GM23338 (cell line): Measurements from ENCODE around the gene ARHGEF39. TPM values are rescaled to one million over a fixed set of nuclear protein-coding genes. Genes with fewer than 3 reads are reported as not detected.

Experiments used
- ATAC-seq: fragments of 200-7000 bp; cut with Tn5 transposase; 3 replicates; pipeline ENCODE4 v1.9.1; 2020
- DNase-seq: peaks from one replicate; pipeline ENCODE4 v3.0.0-alpha.2; 2015; ENCODE audit warnings: low spot score
- H2AFZ ChIP-seq: fragments of 200-600 bp; sonication (generic); 2 replicates; pipeline ENCODE4 v1.8.0; 2016; ENCODE audit warnings: antibody characterized with exemption, mild to moderate bottlenecking, moderate library complexity
- H3F3A ChIP-seq: fragments of 200-600 bp; sonication (generic); replicated peaks from 2 replicates; pipeline ENCODE4 v1.8.0; 2017; ENCODE audit warnings: antibody characterized with exemption, mixed run types, low read depth
- H3K27ac ChIP-seq: fragments of 200-600 bp; sonication (generic); 2 replicates; pipeline ENCODE4 v1.6.1; 2016; ENCODE audit warnings: low read depth
- H3K27me3 ChIP-seq: fragments of 200-600 bp; sonication (generic); 2 replicates; pipeline ENCODE4 v1.8.0; 2016; ENCODE audit warnings: mild to moderate bottlenecking, mixed run types, moderate library complexity; ENCODE audit not compliant: insufficient read depth
- H3K36me3 ChIP-seq: fragments of 200-600 bp; sonication (generic); 2 replicates; pipeline ENCODE4 v1.8.0; 2016; ENCODE audit warnings: mild to moderate bottlenecking; ENCODE audit not compliant: insufficient read depth
- H3K4me1 ChIP-seq: fragments of 200-600 bp; sonication (generic); 2 replicates; pipeline ENCODE4 v1.8.0; 2016; ENCODE audit warnings: mild to moderate bottlenecking, moderate library complexity; ENCODE audit not compliant: insufficient read depth
- H3K4me2 ChIP-seq: fragments of 200-600 bp; sonication (generic); 2 replicates; pipeline ENCODE4 v1.7.1; 2017; ENCODE audit warnings: mixed run types
- H3K4me3 ChIP-seq: fragments of 200-600 bp; sonication (generic); 2 replicates; pipeline ENCODE4 v1.6.1; 2016; ENCODE audit warnings: mixed run types
- H3K79me2 ChIP-seq: fragments of 200-600 bp; sonication (generic); replicated peaks from 2 replicates; pipeline ENCODE4 v1.8.0; 2017; ENCODE audit warnings: mild to moderate bottlenecking; ENCODE audit not compliant: insufficient read depth
- H3K9me2 ChIP-seq: fragments of 200-600 bp; sonication (generic); 2 replicates; pipeline ENCODE4 v1.8.0; 2017; ENCODE audit not compliant: insufficient read depth
- H4K20me1 ChIP-seq: fragments of 200-600 bp; sonication (generic); replicated peaks from 2 replicates; pipeline ENCODE4 v1.8.0; 2017; ENCODE audit warnings: mild to moderate bottlenecking; ENCODE audit not compliant: insufficient read depth
- H3K27ac Mint-ChIP-seq: 2 replicates; pipeline ENCODE4 v1.8.0; 2020; ENCODE audit warnings: inconsistent platforms, mild to moderate bottlenecking, moderate library complexity, mixed read lengths
- H3K27me3 Mint-ChIP-seq: 3 replicates; pipeline ENCODE4 v1.8.0; 2022; ENCODE audit warnings: low read depth, mild to moderate bottlenecking, moderate library complexity, mixed read lengths, inconsistent platforms; ENCODE audit not compliant: insufficient read depth, poor library complexity
- H3K36me3 Mint-ChIP-seq: 3 replicates; pipeline ENCODE4 v1.8.0; 2021; ENCODE audit warnings: low read depth, mild to moderate bottlenecking, inconsistent platforms, moderate library complexity, mixed read lengths
- H3K4me1 Mint-ChIP-seq: 3 replicates; pipeline ENCODE4 v1.8.0; 2020; ENCODE audit warnings: mild to moderate bottlenecking, inconsistent platforms, mixed read lengths
- H3K4me3 Mint-ChIP-seq: 3 replicates; pipeline ENCODE4 v1.8.0; 2021; ENCODE audit warnings: moderate library complexity, mild to moderate bottlenecking, inconsistent platforms, mixed read lengths
- H3K9me3 Mint-ChIP-seq: 3 replicates; pipeline ENCODE4 v1.8.0; 2020; ENCODE audit warnings: moderate library complexity, mild to moderate bottlenecking, inconsistent platforms, mixed read lengths
- CREB1 ChIP-seq: fragments of 250-450 bp; sonication (Bioruptor Pico); IDR thresholded peaks from 2 replicates; pipeline ENCODE4 v1.5.0; 2020; ENCODE audit warnings: low read depth, mild to moderate bottlenecking, moderate library complexity
- EZH2 ChIP-seq: fragments of 200-600 bp; sonication (generic); IDR thresholded peaks from one replicate; pipeline ENCODE4 v1.8.0; 2017; ENCODE audit warnings: antibody characterized with exemption, mild to moderate bottlenecking, low read depth; ENCODE audit not compliant: unreplicated experiment
- EZH2phosphoT487 ChIP-seq: fragments of 200-600 bp; sonication (generic); IDR thresholded peaks from one replicate; pipeline ENCODE4 v1.8.1; 2018; ENCODE audit warnings: antibody characterized with exemption; ENCODE audit not compliant: unreplicated experiment
- JUNB ChIP-seq: IDR thresholded peaks from one replicate; pipeline ENCODE4 v1.6.1; 2016; ENCODE audit warnings: antibody characterized with exemption; ENCODE audit not compliant: unreplicated experiment
- NANOG ChIP-seq: IDR thresholded peaks from 2 replicates; pipeline ENCODE4 v1.6.1; 2016; ENCODE audit warnings: antibody characterized with exemption, borderline replicate concordance
- POLR2AphosphoS5 ChIP-seq: IDR thresholded peaks from 2 replicates; pipeline ENCODE4 v1.6.1; 2016; ENCODE audit warnings: antibody characterized with exemption, low read depth
- REST ChIP-seq: IDR thresholded peaks from one replicate; pipeline ENCODE4 v1.6.1; 2018; ENCODE audit warnings: antibody characterized with exemption; ENCODE audit not compliant: unreplicated experiment
- STAT1 ChIP-seq: IDR thresholded peaks from one replicate; pipeline ENCODE4 v1.6.1; 2016; ENCODE audit warnings: antibody characterized with exemption; ENCODE audit not compliant: unreplicated experiment
- ZNF114 ChIP-seq: fragments of 250-450 bp; sonication (Bioruptor Pico); IDR thresholded peaks from 2 replicates; pipeline ENCODE4 v1.5.0; 2020; ENCODE audit warnings: mild to moderate bottlenecking, moderate library complexity
- polyA plus RNA-seq: library from polyadenylated mRNA; unstranded; fragments of >200 nt; fragmentation: Nextera tagmentation; extraction: Ambion mirVana; gene quantifications from 2 replicates; pipeline ENCODE4 v1.2.1, GENCODE V29; 2016
- total RNA-seq: library from RNA; depleted of rRNA; stranded (reverse); fragments of >200 nt; shearing (Covaris generic); gene quantifications from 2 replicates; pipeline ENCODE4 v1.2.3, GENCODE V29; 2014
- TF ChIP-seq, protein P1 (sequence below): IDR thresholded peaks from 2 replicates; pipeline ENCODE4 v1.6.1; 2016; ENCODE audit warnings: antibody characterized with exemption
- TF ChIP-seq, protein P2 (sequence below), 2 experiments: fragments of 200-600 bp in 1 of 2; sonication (generic) in 1 of 2; conservative IDR thresholded peaks; 2 replicates each; pipeline versions ENCODE4 v1.5.1 to v1.6.1; 2016 to 2017; ENCODE audit warnings: antibody characterized with exemption in 2 of 2, low read depth in 2 of 2, mild to moderate bottlenecking in 2 of 2, moderate library complexity in 1 of 2

The ARHGEF39 gene
- total and polyA plus RNA-seq, 2 experiments from 2014 or later, result 16.8 to 31.0 TPM

- peak overlapping the region; percentile 97 for H3K4me3 ChIP-seq
- H3K36me3 Mint-ChIP-seq, result peaks cover 49% of the 10 kb centered on the region
- ATAC-seq (peak; percentile 0; the same call in 1 of the 3 replicates), DNase-seq (no peak)
- 0 out of 2 replicates have a peak overlapping the region, but pooled peaks have one; percentile 83 for H2AFZ ChIP-seq
- H3K9me3 Mint-ChIP-seq, result peaks cover 3% of the 10 kb centered on the region
- H3K36me3 ChIP-seq, result peaks cover 8% of the 10 kb centered on the region; the same call in 1 of the 2 replicates
- TF ChIP-seq STAT1, result no peak
- no peak for TF ChIP-seq POLR2AphosphoS5
- TF ChIP-seq EZH2, result no peak
- no peak for TF ChIP-seq NANOG
- TF ChIP-seq, protein P1, sequence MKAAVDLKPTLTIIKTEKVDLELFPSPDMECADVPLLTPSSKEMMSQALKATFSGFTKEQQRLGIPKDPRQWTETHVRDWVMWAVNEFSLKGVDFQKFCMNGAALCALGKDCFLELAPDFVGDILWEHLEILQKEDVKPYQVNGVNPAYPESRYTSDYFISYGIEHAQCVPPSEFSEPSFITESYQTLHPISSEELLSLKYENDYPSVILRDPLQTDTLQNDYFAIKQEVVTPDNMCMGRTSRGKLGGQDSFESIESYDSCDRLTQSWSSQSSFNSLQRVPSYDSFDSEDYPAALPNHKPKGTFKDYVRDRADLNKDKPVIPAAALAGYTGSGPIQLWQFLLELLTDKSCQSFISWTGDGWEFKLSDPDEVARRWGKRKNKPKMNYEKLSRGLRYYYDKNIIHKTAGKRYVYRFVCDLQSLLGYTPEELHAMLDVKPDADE, result no peak
- TF ChIP-seq JUNB, result no peak
- no peak for TF ChIP-seq EZH2phosphoT487
- no peak for TF ChIP-seq REST
- TF ChIP-seq, protein P2, sequence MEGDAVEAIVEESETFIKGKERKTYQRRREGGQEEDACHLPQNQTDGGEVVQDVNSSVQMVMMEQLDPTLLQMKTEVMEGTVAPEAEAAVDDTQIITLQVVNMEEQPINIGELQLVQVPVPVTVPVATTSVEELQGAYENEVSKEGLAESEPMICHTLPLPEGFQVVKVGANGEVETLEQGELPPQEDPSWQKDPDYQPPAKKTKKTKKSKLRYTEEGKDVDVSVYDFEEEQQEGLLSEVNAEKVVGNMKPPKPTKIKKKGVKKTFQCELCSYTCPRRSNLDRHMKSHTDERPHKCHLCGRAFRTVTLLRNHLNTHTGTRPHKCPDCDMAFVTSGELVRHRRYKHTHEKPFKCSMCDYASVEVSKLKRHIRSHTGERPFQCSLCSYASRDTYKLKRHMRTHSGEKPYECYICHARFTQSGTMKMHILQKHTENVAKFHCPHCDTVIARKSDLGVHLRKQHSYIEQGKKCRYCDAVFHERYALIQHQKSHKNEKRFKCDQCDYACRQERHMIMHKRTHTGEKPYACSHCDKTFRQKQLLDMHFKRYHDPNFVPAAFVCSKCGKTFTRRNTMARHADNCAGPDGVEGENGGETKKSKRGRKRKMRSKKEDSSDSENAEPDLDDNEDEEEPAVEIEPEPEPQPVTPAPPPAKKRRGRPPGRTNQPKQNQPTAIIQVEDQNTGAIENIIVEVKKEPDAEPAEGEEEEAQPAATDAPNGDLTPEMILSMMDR (conservative IDR thresholded peaks at IDR 0.05; ENCODE audit: low read depth in 2 of 2), result no peak
- TF ChIP-seq CREB1, result no peak
- TF ChIP-seq ZNF114 (CRISPR knock-in tag), result no peak
- H3K4me1 Mint-ChIP-seq, result peaks cover 43% of the 10 kb centered on the region
- H3K4me1 ChIP-seq, result peaks cover 12% of the 10 kb centered on the region; the same call in 1 of the 2 replicates
- peak overlapping the region; percentile 83; the same call in 1 of the 2 replicates for H3K27ac Mint-ChIP-seq
- H4K20me1 ChIP-seq, result no peaks in the 10 kb centered on the region; the same call in none of the 2 replicates
- peak overlapping the region; percentile 89; the same call in 1 of the 2 replicates for H3K27ac ChIP-seq
- H3K27me3 Mint-ChIP-seq, result peaks cover 31% of the 10 kb centered on the region
- H3K4me3 Mint-ChIP-seq, result peak overlapping the region; percentile 77
- peaks cover 4% of the 10 kb centered on the region; the same call in 1 of the 2 replicates for H3K27me3 ChIP-seq
- H3K79me2 ChIP-seq, result 0 out of 2 replicates have a peak, but pooled peaks cover 3% of the 10 kb centered on the region
- peaks cover 21% of the 10 kb centered on the region; the same call in 1 of the 2 replicates for H3F3A ChIP-seq
- no peaks in the 10 kb centered on the region for H3K9me2 ChIP-seq
- peak overlapping the region; percentile 92 for H3K4me2 ChIP-seq
Observed at GRCh38 chr9:35658968-35659220, 6.1 kb downstream of the ARHGEF39 start.
